ENCODE measurements around the gene C13orf42. TPM values are rescaled to one million over a fixed set of nuclear protein-coding genes. Genes with fewer than 3 reads are reported as not detected.

The C13orf42 gene
- total RNA-seq, 2 experiments from 2014 or later: not detected

- Mint-ChIP-seq H3K36me3 (ENCODE audit: low read depth) (no peaks in the 10 kb centered on the region), H3K4me3 (no peak overlapping the region), H3K4me1 (peaks cover 5% of the 10 kb centered on the region), H3K9me3 (no peaks in the 10 kb centered on the region), H3K27me3 (no peaks in the 10 kb centered on the region), H3K27ac (no peak overlapping the region)
- CTCF ChIA-PET: no interaction called here
- POLR2A ChIA-PET: no interaction called here
- no peak for DNase-seq
These were observed 77.5 kb downstream of the C13orf42 start for GRCh38 chr13:51033421-51034185.

GRCh38 chr13:51032831-51033230 is 78.2 kb downstream of the C13orf42 start:
- Mint-ChIP-seq H3K4me3 (no peak overlapping the region), H3K27ac (no peak overlapping the region), H3K4me1 (peaks cover 5% of the 10 kb centered on the region), H3K27me3 (peaks cover 3% of the 10 kb centered on the region), H3K36me3 (ENCODE audit: low read depth) (no peaks in the 10 kb centered on the region), H3K9me3 (no peaks in the 10 kb centered on the region)
- POLR2A ChIA-PET: no interaction called here
- CTCF ChIA-PET: no interaction called here
- DNase-seq: no peak

Other genes starting within 250 kb of the C13orf42 start
- gene RNASEH2B, start 201.5 kb downstream of the C13orf42 start, total RNA-seq: 10 to 100 TPM; 87.4 to 90.5 TPM
- gene FAM124A, start 111.1 kb upstream of the C13orf42 start, total RNA-seq: under 1 TPM; 0.08 to 0.10 TPM
- gene SERPINE3, start 228.4 kb upstream of the C13orf42 start, total RNA-seq: not detected

Measured in activated CD4-positive, alpha-beta memory T cell treated with anti-CD3 and anti-CD28 coated beads, Interleukin-2, amount 10 ng/mL, durations not matched to agents 7 days and 5 days (primary cell).